Measurements from ENCODE around the gene MIOS.

DNA sequence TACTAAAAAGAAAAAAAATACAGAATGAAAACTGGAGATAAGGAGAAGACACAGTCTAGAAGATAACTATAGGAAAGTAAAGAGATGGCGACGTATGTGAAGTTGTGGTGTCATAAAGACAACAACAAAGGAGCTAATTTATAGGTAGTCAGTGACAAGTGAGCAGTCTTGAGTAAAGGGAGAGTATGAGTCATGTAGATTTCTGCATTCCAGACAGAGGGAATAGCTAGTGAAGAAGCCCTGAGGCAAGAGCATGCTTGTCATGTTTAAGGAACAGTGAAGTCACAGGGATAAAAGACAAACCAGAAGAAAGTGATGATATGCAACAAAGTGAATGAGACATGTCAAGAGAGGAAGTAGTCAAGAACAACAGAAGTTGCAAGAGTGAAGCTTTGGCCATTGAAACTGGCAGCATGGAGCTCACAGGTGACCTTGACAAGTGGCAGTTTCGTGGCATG lies 2.3 kb upstream of the MIOS start:
- TF ChIP-seq CTCF (IDR thresholded peaks at IDR 0.05): no peak
- no peak for TF ChIP-seq POLR2AphosphoS5 (IDR thresholded peaks at IDR 0.05)
- TF ChIP-seq POLR2A (IDR thresholded peaks at IDR 0.05): no peak
- TF ChIP-seq EP300 (IDR thresholded peaks at IDR 0.05; ENCODE audit: low read depth): no peak
